Peyer's patch (tissue), 4 donors: ENCODE measurements around the gene SLC6A1.

Experiments
- CTCF ChIP-seq, 6 experiments: fragments of 450-650 bp in 4 of 6; fragments of 200-600 bp in 2 of 6; sonication (generic) in 1 of 6; IDR thresholded peaks; one replicate each; pipeline ENCODE4 v1.5.1; 2017 to 2019; ENCODE audit warnings: antibody characterized with exemption in 6 of 6, mild to moderate bottlenecking in 3 of 6, moderate library complexity in 1 of 6
- POLR2A ChIP-seq, 2 donors: fragments of 450-650 bp; IDR thresholded peaks; one replicate each; pipeline ENCODE4 v1.5.1; 2017; ENCODE audit warnings: antibody characterized with exemption in 2 of 2, mild to moderate bottlenecking in 2 of 2, moderate library complexity in 2 of 2

GRCh38 chr3:10970306-10970960 lies 22.1 kb upstream of the SLC6A1 start:
- TF ChIP-seq CTCF (IDR thresholded peaks at IDR 0.05), result no peak
- TF ChIP-seq POLR2A (IDR thresholded peaks at IDR 0.05), result no peak
